Measurements from ENCODE around the gene USP34. TPM values are rescaled to one million over a fixed set of nuclear protein-coding genes. Genes with fewer than 3 reads are reported as not detected.

The USP34 gene
- total and polyA plus RNA-seq, 2 experiments from 2014 or later = 81.8 to 157 TPM

- Histone ChIP-seq H3F3A (replicated peaks; ENCODE audit: low read depth) (no peaks in the 10 kb centered on the region), H3K27me3 (ENCODE audit: insufficient read depth) (no peaks in the 10 kb centered on the region), H3K36me3 (ENCODE audit: insufficient read depth) (no peaks in the 10 kb centered on the region), H3K4me3 (no peak overlapping the region), H4K20me1 (replicated peaks; ENCODE audit: insufficient read depth) (no peaks in the 10 kb centered on the region), H3K4me2 (no peak overlapping the region), H3K79me2 (replicated peaks; ENCODE audit: insufficient read depth) (peaks cover 66% of the 10 kb centered on the region), H3K9me2 (ENCODE audit: insufficient read depth) (no peaks in the 10 kb centered on the region), H3K27ac (ENCODE audit: low read depth) (no peak overlapping the region), H3K4me1 (ENCODE audit: insufficient read depth) (no peaks in the 10 kb centered on the region), H2AFZ (no peak overlapping the region)
- H3K4me1 Mint-ChIP-seq = no peaks in the 10 kb centered on the region
- H3K4me3 Mint-ChIP-seq = no peak overlapping the region
- no peak for DNase-seq (ENCODE audit: low spot score)
- no peak overlapping the region for H3K27ac Mint-ChIP-seq
- H3K9me3 Mint-ChIP-seq = no peaks in the 10 kb centered on the region
- peaks cover 33% of the 10 kb centered on the region for H3K36me3 Mint-ChIP-seq (ENCODE audit: low read depth)
- ATAC-seq = no peak
- H3K27me3 Mint-ChIP-seq (ENCODE audit: insufficient read depth, low read depth, poor library complexity) = peaks cover 6% of the 10 kb centered on the region
- TF ChIP-seq CTCF (conservative IDR thresholded peaks at IDR 0.05; ENCODE audit: low read depth in 2 of 2) (no peak), REST (IDR thresholded peaks at IDR 0.05; ENCODE audit: unreplicated experiment) (no peak), CREB1 (CRISPR knock-in tag; IDR thresholded peaks at IDR 0.05; ENCODE audit: low read depth) (no peak)
These were observed 107.3 kb downstream of the USP34 start for GRCh38 chr2:61363580-61363979.

- Histone ChIP-seq H3F3A (replicated peaks; ENCODE audit: low read depth) (no peaks in the 10 kb centered on the region), H4K20me1 (replicated peaks; ENCODE audit: insufficient read depth) (no peaks in the 10 kb centered on the region), H3K9me2 (ENCODE audit: insufficient read depth) (no peaks in the 10 kb centered on the region), H2AFZ (no peak overlapping the region), H3K79me2 (replicated peaks; ENCODE audit: insufficient read depth) (peaks cover 66% of the 10 kb centered on the region), H3K4me3 (no peak overlapping the region), H3K27me3 (ENCODE audit: insufficient read depth) (no peaks in the 10 kb centered on the region), H3K27ac (ENCODE audit: low read depth) (no peak overlapping the region), H3K4me2 (no peak overlapping the region), H3K36me3 (ENCODE audit: insufficient read depth) (no peaks in the 10 kb centered on the region), H3K4me1 (ENCODE audit: insufficient read depth) (no peaks in the 10 kb centered on the region)
- Mint-ChIP-seq H3K9me3 (no peaks in the 10 kb centered on the region), H3K27ac (no peak overlapping the region), H3K4me1 (no peaks in the 10 kb centered on the region), H3K4me3 (no peak overlapping the region), H3K27me3 (ENCODE audit: insufficient read depth, low read depth, poor library complexity) (peaks cover 3% of the 10 kb centered on the region), H3K36me3 (ENCODE audit: low read depth) (peaks cover 30% of the 10 kb centered on the region)
- no peak for ATAC-seq
- no peak for DNase-seq (ENCODE audit: low spot score)
- TF ChIP-seq ZNF114 (CRISPR knock-in tag; IDR thresholded peaks at IDR 0.05) (no peak), ZNF462 (CRISPR knock-in tag; IDR thresholded peaks at IDR 0.05) (no peak), JUNB (IDR thresholded peaks at IDR 0.05; ENCODE audit: unreplicated experiment) (no peak), STAT1 (IDR thresholded peaks at IDR 0.05; ENCODE audit: unreplicated experiment) (no peak), EZH2phosphoT487 (IDR thresholded peaks at IDR 0.05; ENCODE audit: unreplicated experiment) (no peak), EZH2 (IDR thresholded peaks at IDR 0.05; ENCODE audit: low read depth, unreplicated experiment) (no peak), NANOG (IDR thresholded peaks at IDR 0.05; ENCODE audit: borderline replicate concordance) (no peak), POLR2AphosphoS5 (IDR thresholded peaks at IDR 0.05; ENCODE audit: low read depth) (no peak), ZNF331 (CRISPR knock-in tag; IDR thresholded peaks at IDR 0.05; ENCODE audit: low read depth) (no peak)
These were observed 108.0 kb downstream of the USP34 start for GRCh38 chr2:61362873-61363272.
